ENCODE data around the gene GLIS2.

Gene GLIS2

DNA sequence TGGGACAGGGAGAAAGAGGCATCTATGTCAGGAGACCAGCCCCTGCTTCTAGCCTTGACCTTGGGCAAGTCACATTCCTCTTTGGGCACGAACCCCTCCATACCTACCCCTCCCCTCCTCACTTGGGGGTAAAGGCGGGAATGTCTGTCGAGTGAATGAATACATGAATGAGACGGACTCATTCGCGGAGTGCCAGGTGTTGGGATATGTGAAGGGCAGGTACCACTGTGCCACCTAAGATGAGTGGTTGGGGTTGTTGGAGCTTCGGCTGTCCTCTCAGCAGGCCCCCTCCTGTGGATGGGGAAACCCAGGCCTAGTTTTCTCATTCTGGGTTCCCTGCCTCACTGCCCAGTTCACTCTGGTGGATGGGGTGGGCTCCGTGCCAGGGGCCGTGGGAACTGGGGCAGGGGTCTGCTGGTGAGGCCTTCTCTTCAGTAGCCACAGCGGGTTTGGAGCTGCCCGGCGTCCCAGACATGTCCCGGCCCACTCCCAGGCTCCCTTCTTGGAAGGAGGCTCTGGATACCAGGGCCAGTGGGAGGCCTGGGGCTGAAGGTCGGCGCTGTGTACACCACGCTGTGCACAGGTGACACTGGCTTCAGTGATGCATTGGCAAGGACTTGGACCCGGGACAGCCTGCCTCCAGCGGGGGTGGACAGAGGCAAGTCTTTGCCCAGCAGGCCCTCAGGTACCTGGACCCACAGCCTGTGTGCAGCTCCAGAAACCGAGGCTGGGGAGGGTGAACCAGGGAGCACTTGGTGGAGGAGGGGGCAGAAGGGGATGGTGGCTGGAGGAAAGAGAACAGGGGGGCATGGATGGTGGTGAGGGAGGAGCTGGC, 5.6 kb downstream of the GLIS2 start:
- TF ChIP-seq CTCF (IDR thresholded peaks at IDR 0.05; ENCODE audit: insufficient read depth, missing control alignments) = no peak
- no peak for FAIRE-seq

GRCh38 chr16:4322121-4323052, 6.5 kb downstream of the GLIS2 start:
- no peak for TF ChIP-seq CTCF (IDR thresholded peaks at IDR 0.05; ENCODE audit: insufficient read depth, missing control alignments)
- no peak for DNase-seq (ENCODE audit: insufficient read length, low spot score)
- FAIRE-seq = no peak

More for the DNA sequence above, 5.6 kb downstream of the GLIS2 start:
- DNase-seq (ENCODE audit: insufficient read length, low spot score) = no peak

GRCh38 chr16:4323071-4323844, 7.4 kb downstream of the GLIS2 start:
- FAIRE-seq (no peak), DNase-seq (ENCODE audit: insufficient read length, low spot score) (no peak)
- no peak for TF ChIP-seq CTCF (IDR thresholded peaks at IDR 0.05; ENCODE audit: insufficient read depth, missing control alignments)

- FAIRE-seq = no peak
- TF ChIP-seq CTCF (IDR thresholded peaks at IDR 0.05; ENCODE audit: insufficient read depth, missing control alignments) = no peak
- DNase-seq (ENCODE audit: insufficient read length, low spot score) = no peak
Measured at GRCh38 chr16:4323845-4324488, 8.1 kb downstream of the GLIS2 start.

DNA sequence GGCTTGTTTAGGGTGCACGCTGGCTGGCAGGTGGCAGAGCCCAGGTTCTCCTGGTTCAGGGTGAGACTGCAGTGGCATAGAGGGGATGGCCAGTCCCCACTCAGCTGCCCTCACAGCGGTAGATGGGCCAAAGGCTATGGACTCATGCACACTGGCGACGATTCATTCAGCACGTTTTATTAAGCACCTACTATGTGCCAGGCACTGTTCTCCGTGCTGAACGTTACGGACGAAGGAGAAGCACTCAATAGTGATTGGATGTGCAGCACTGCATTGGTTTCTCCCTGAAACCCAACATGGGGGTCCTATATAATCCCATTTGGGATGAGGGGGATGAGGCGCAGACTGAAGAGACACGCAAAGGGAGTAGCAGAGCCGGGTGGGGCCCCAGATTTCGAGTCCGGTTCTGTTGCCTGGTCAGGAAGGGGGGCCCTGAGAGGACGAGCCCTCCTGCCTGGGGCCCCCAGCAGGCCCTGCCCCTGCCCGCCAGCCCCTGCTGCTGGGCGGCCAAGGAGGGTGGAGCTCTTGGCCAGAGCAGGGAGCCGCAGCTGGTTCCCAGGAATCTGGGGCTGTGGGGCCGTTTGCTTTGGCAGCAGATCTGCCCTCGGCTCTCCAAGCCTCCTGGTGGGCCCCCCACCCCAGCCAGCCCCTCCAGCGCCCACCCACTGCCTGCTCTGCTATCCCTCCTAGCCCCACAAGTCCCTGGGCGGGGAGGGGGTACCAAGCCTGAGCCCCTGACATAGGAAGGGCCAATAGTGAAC, 8.8 kb downstream of the GLIS2 start:
- no peak for TF ChIP-seq CTCF (IDR thresholded peaks at IDR 0.05; ENCODE audit: insufficient read depth, missing control alignments)
- DNase-seq (ENCODE audit: insufficient read length, low spot score) = no peak
- no peak for FAIRE-seq

DNA sequence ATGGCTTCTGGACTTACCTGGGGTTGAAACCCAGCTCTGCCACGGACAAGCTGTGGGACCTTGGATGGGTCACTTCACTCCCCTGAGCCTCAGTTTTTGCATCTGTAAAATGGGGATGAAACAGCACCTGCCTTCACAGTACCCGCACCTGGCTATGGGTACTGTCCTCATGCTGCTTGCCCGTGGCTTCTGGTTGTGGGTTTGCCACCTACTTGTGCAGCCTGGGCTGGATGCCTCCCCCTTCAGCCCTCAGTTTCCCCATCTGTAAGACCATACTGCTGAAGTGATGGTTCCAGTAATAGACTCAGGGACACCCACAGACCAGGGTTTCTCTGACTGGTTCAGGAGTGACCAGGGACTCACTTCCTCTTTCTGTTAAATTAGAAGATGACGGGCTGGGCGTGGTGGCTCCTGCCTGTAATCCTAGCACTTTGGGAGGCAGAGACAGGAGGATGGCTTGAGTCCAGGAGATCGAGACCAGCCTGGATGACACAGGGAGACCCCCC, 9.4 kb downstream of the GLIS2 start:
- DNase-seq (ENCODE audit: insufficient read length, low spot score) (no peak), FAIRE-seq (no peak)
- TF ChIP-seq CTCF (IDR thresholded peaks at IDR 0.05; ENCODE audit: insufficient read depth, missing control alignments) = no peak
